K562 (cell line): ENCODE measurements around the gene FBXW7. TPM values are rescaled to one million over a fixed set of nuclear protein-coding genes. Genes with fewer than 3 reads are reported as not detected.

Source experiments
- ELF2 ChIP-seq: fragments of 250-450 bp; sonication (Bioruptor Pico); IDR thresholded peaks from 2 replicates; pipeline ENCODE4 v1.5.0; 2021; ENCODE audit warnings: mild to moderate bottlenecking
- ETV1 ChIP-seq: fragments of 450-650 bp; conservative IDR thresholded peaks from 2 replicates; pipeline ENCODE4 v1.6.1; 2016; ENCODE audit warnings: missing genetic modification characterization, control low read depth, low read depth, missing compliant biosample characterization
- ZNF24 ChIP-seq: fragments of 450-650 bp; IDR thresholded peaks from 2 replicates; pipeline ENCODE4 v1.6.1; 2016
- polyA plus RNA-seq, 8 experiments: library from polyadenylated mRNA; depleted of rRNA in 4 of 8; stranded (reverse) in 5 of 8; unstranded in 3 of 8; fragments of >200 nt; fragmentation: Nextera tagmentation in 2 of 8; fragmentation: Illumina TruSeq in 1 of 8; extraction: Ambion mirVana in 2 of 8; extraction: Trizol in 1 of 8; gene quantifications; 2 replicates each; pipeline versions ENCODE4 v1.2.1 to v1.2.3, GENCODE V29; 2011 to 2014; ENCODE audit warnings: inconsistent platforms in 1 of 8, missing spikeins in 1 of 8
- total RNA-seq, 7 experiments: library from RNA; depleted of rRNA in 6 of 7; stranded (reverse); fragments of >200 nt in 6 of 7; fragmentation: Illumina TruSeq in 2 of 7; extraction: Trizol in 2 of 7; gene quantifications; 2 replicates each; pipeline versions ENCODE4 v1.2.1 to v1.2.3, GENCODE V29; 2011 to 2021; ENCODE audit warnings: low replicate concordance in 1 of 7
- TF ChIP-seq, protein P1 (sequence below), 2 experiments: IDR thresholded peaks; 2 replicates each; pipeline ENCODE4 v1.6.1; 2012; ENCODE audit warnings: improper control_type of control experiment in 2 of 2, low read depth in 2 of 2, low read length in 2 of 2, borderline replicate concordance in 1 of 2
- TF ChIP-seq, protein P2 (sequence below): fragments of 150-350 bp; conservative IDR thresholded peaks from 2 replicates; pipeline ENCODE4 v1.6.1; 2014; ENCODE audit warnings: low read length
- TF ChIP-seq, protein P3 (sequence below): conservative IDR thresholded peaks from 2 replicates; pipeline ENCODE4 v1.6.1; 2011; ENCODE audit warnings: low read depth, mild to moderate bottlenecking, low read length; ENCODE audit not compliant: control insufficient read depth
- TF ChIP-seq, protein P4 (sequence below), 2 experiments: IDR thresholded peaks; 2 replicates each; pipeline ENCODE4 v1.6.1; 2011; ENCODE audit warnings: borderline replicate concordance in 1 of 2, control low read depth in 1 of 2, low read depth in 1 of 2, low read length in 1 of 2, mild to moderate bottlenecking in 1 of 2, mixed read lengths in 1 of 2, moderate library complexity in 1 of 2; ENCODE audit not compliant: insufficient read depth in 1 of 2, insufficient read length in 1 of 2, poor library complexity in 1 of 2, severe bottlenecking in 1 of 2; ENCODE audit errors: extremely low read depth in 1 of 2

The FBXW7 gene
- total and polyA plus RNA-seq, 9 of the 15 experiments (the other 6 are each of a cell fraction or from before 2014, with no cell fraction given), result 6.8 to 44.2 (median 16.4) TPM

DNA sequence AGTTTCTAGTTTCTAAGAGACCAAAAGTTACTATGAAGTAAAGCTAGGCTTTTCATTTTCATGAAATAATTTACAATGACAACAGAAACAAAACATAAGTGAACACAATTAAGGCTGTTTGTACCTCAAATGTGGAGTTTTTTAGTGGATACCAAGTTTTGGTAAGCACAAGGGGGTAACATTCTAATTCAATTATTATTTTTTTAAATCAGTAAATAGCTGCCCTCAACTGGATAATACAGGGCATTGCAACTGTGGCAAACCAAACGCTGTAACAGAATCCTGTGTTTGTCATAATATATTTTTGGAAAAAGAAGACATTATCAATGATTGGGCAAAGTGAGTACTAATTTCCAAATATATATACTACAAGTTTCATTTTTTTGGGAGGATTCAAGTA, 150.3 kb downstream of the FBXW7 start (continued):
- TF ChIP-seq, protein P1, sequence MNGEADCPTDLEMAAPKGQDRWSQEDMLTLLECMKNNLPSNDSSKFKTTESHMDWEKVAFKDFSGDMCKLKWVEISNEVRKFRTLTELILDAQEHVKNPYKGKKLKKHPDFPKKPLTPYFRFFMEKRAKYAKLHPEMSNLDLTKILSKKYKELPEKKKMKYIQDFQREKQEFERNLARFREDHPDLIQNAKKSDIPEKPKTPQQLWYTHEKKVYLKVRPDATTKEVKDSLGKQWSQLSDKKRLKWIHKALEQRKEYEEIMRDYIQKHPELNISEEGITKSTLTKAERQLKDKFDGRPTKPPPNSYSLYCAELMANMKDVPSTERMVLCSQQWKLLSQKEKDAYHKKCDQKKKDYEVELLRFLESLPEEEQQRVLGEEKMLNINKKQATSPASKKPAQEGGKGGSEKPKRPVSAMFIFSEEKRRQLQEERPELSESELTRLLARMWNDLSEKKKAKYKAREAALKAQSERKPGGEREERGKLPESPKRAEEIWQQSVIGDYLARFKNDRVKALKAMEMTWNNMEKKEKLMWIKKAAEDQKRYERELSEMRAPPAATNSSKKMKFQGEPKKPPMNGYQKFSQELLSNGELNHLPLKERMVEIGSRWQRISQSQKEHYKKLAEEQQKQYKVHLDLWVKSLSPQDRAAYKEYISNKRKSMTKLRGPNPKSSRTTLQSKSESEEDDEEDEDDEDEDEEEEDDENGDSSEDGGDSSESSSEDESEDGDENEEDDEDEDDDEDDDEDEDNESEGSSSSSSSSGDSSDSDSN (IDR thresholded peaks at IDR 0.05; ENCODE audit: borderline replicate concordance in 1 of 2, low read depth in 2 of 2, low read length in 2 of 2), result no peak
- TF ChIP-seq, protein P2, sequence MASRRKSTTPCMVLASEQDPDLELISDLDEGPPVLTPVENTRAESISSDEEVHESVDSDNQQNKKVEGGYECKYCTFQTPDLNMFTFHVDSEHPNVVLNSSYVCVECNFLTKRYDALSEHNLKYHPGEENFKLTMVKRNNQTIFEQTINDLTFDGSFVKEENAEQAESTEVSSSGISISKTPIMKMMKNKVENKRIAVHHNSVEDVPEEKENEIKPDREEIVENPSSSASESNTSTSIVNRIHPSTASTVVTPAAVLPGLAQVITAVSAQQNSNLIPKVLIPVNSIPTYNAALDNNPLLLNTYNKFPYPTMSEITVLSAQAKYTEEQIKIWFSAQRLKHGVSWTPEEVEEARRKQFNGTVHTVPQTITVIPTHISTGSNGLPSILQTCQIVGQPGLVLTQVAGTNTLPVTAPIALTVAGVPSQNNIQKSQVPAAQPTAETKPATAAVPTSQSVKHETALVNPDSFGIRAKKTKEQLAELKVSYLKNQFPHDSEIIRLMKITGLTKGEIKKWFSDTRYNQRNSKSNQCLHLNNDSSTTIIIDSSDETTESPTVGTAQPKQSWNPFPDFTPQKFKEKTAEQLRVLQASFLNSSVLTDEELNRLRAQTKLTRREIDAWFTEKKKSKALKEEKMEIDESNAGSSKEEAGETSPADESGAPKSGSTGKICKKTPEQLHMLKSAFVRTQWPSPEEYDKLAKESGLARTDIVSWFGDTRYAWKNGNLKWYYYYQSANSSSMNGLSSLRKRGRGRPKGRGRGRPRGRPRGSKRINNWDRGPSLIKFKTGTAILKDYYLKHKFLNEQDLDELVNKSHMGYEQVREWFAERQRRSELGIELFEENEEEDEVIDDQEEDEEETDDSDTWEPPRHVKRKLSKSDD, result no peak
- TF ChIP-seq ELF2 (CRISPR knock-in tag) (no peak), ETV1 (no peak), ZNF24 (no peak)
- TF ChIP-seq, protein P3, sequence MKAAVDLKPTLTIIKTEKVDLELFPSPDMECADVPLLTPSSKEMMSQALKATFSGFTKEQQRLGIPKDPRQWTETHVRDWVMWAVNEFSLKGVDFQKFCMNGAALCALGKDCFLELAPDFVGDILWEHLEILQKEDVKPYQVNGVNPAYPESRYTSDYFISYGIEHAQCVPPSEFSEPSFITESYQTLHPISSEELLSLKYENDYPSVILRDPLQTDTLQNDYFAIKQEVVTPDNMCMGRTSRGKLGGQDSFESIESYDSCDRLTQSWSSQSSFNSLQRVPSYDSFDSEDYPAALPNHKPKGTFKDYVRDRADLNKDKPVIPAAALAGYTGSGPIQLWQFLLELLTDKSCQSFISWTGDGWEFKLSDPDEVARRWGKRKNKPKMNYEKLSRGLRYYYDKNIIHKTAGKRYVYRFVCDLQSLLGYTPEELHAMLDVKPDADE, result no peak
- TF ChIP-seq, protein P4, sequence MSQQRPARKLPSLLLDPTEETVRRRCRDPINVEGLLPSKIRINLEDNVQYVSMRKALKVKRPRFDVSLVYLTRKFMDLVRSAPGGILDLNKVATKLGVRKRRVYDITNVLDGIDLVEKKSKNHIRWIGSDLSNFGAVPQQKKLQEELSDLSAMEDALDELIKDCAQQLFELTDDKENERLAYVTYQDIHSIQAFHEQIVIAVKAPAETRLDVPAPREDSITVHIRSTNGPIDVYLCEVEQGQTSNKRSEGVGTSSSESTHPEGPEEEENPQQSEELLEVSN (IDR thresholded peaks at IDR 0.05; ENCODE audit: borderline replicate concordance in 1 of 2, extremely low read depth in 1 of 2, insufficient read depth in 1 of 2, insufficient read length in 1 of 2, low read depth in 1 of 2, low read length in 1 of 2, poor library complexity in 1 of 2, severe bottlenecking in 1 of 2), result no peak
- TF ChIP-seq, all 486 proteins: peak for 3
